BJ (cell line): ENCODE results near the gene RORC. TPM values are rescaled to one million over a fixed set of nuclear protein-coding genes. Genes with fewer than 3 reads are reported as not detected.
"Not testable (repeated sequence)": the region's sequence is repeated elsewhere in the genome, so short reads cannot be mapped to it uniquely, and the experiment has no call there.

ENCODE experiments used
- CTCF ChIA-PET: fragments of 350-600 bp; formaldehyde crosslinking; extraction: SDS; loops from one replicate; lab custom pipeline; 2021; ENCODE audit warnings: antibody characterized with exemption, inconsistent platforms; lab: Yijun Ruan, JAX
- POLR2A ChIA-PET: fragments of 300-600 bp; sonication (Branson Sonifier 250); formaldehyde crosslinking; extraction: SDS; loops from one replicate; lab custom pipeline; 2021; ENCODE audit warnings: antibody characterized with exemption; lab: Charles Lee
- DNase-seq: peaks from one replicate; pipeline ENCODE4 v3.0.0-alpha.2; 2011; ENCODE audit warnings: low read depth
- H3K27me3 ChIP-seq: 2 replicates; pipeline ENCODE4 v1.6.0; 2011; ENCODE audit warnings: low read length; ENCODE audit not compliant: control insufficient read depth, insufficient read depth
- H3K36me3 ChIP-seq: 2 replicates; pipeline ENCODE4 v1.5.1; 2011; ENCODE audit warnings: low read length; ENCODE audit not compliant: control insufficient read depth, insufficient read depth
- H3K4me3 ChIP-seq: 2 replicates; pipeline ENCODE4 v1.5.1; 2011; ENCODE audit warnings: low read depth, mild to moderate bottlenecking, control low read depth, low read length
- CTCF ChIP-seq: IDR thresholded peaks from 2 replicates; pipeline ENCODE4 v1.5.1; 2011; ENCODE audit warnings: low read depth, mild to moderate bottlenecking, control low read depth, inconsistent platforms, low read length, moderate library complexity; ENCODE audit not compliant: insufficient read depth
- polyA plus RNA-seq: library from polyadenylated mRNA; depleted of rRNA; stranded (reverse); fragments of >200 nt; gene quantifications from 2 replicates; pipeline ENCODE4 v1.2.3, GENCODE V29; 2011

The RORC gene
- polyA plus RNA-seq, 1 experiment, result not detected

- POLR2A ChIA-PET, result no interaction called here
- Histone ChIP-seq H3K4me3 (no peak overlapping the region), H3K27me3 (peaks cover 9% of the 10 kb centered on the region), H3K36me3 (no peaks in the 10 kb centered on the region)
- no peak for TF ChIP-seq CTCF
- DNase-seq, result no peak
- CTCF ChIA-PET, result interaction anchor here (1.0 to 1.2 kb wide), 2 partner anchors 11 to 30 kb away, joined by 3 to 4 read pairs; no protein-coding TSS in a partner anchor
Observed at GRCh38 chr1:151859891-151860293, 28.3 kb upstream of the RORC start.

- no peak overlapping the region for H3K4me3 ChIP-seq
- H3K36me3 ChIP-seq, result no peaks in the 10 kb centered on the region
- CTCF ChIA-PET, result interaction anchor here (1.0 to 1.2 kb wide), 2 partner anchors 10 to 30 kb away, joined by 3 to 4 read pairs; no protein-coding TSS in a partner anchor
- peaks cover 7% of the 10 kb centered on the region for H3K27me3 ChIP-seq
- DNase-seq, result no peak
- POLR2A ChIA-PET, result no interaction called here
- no peak for TF ChIP-seq CTCF
Observed at GRCh38 chr1:151858886-151859665, 27.5 kb upstream of the RORC start.

GRCh38 chr1:151858030-151858746 lies 26.6 kb upstream of the RORC start:
- POLR2A ChIA-PET, result no interaction called here
- Histone ChIP-seq H3K36me3 (no peaks in the 10 kb centered on the region), H3K4me3 (no peak overlapping the region), H3K27me3 (peaks cover 8% of the 10 kb centered on the region)
- TF ChIP-seq CTCF, result no peak
- DNase-seq, result no peak
- CTCF ChIA-PET, result interaction anchor here (0.9 kb wide), 1 partner anchor 14 kb away, joined by 3 read pairs; no protein-coding TSS in a partner anchor

GRCh38 chr1:151855933-151856332 lies 24.3 kb upstream of the RORC start:
- Histone ChIP-seq H3K27me3 (peaks cover 12% of the 10 kb centered on the region; the same call in 1 of the 2 replicates), H3K4me3 (no peak overlapping the region), H3K36me3 (no peaks in the 10 kb centered on the region)
- ChIA-PET POLR2A (no interaction called here), CTCF (interaction anchor here (0.5 to 1.3 kb wide), 3 partner anchors 10 to 427 kb away, joined by 3 to 4 read pairs (median 3); no protein-coding TSS in a partner anchor)
- DNase-seq, result no peak
- no peak for TF ChIP-seq CTCF

GRCh38 chr1:151855516-151855915 lies 23.9 kb upstream of the RORC start:
- H3K4me3 ChIP-seq, DNase-seq, H3K36me3 ChIP-seq, POLR2A ChIA-PET: not testable (repeated sequence)
- CTCF ChIA-PET, result interaction anchor here (0.7 to 1.3 kb wide), 2 partner anchors 9 to 261 kb away, joined by 3 to 4 read pairs; no protein-coding TSS in a partner anchor
- peaks cover 11% of the 10 kb centered on the region; the same call in 1 of the 2 replicates for H3K27me3 ChIP-seq
